Tibial nerve (tissue), 3 donors: ENCODE measurements around the gene HSPH1.

Experiments used
- CTCF ChIP-seq, 5 experiments: fragments of 200-600 bp in 3 of 5; fragments of 450-650 bp in 2 of 5; sonication (generic) in 3 of 5; IDR thresholded peaks; one replicate each; pipeline ENCODE4 v1.5.1; 2016 to 2019; ENCODE audit warnings: antibody characterized with exemption in 5 of 5, mild to moderate bottlenecking in 3 of 5, moderate library complexity in 2 of 5
- POLR2A ChIP-seq, 2 donors: fragments of 450-650 bp; IDR thresholded peaks; one replicate each; pipeline ENCODE4 v1.6.1; 2017; ENCODE audit warnings: antibody characterized with exemption in 2 of 2, mild to moderate bottlenecking in 2 of 2, moderate library complexity in 2 of 2

- TF ChIP-seq CTCF (IDR thresholded peaks at IDR 0.05) (no peak), POLR2A (IDR thresholded peaks at IDR 0.05) (no peak)
These were observed 22.7 kb upstream of the HSPH1 start for GRCh38 chr13:31184451-31184850.
